HepG2 (cell line): ENCODE data around the gene TRIM8. TPM values are rescaled to one million over a fixed set of nuclear protein-coding genes. Genes with fewer than 3 reads are reported as not detected.

Source experiments
- ATAC-seq: fragments of 200-7000 bp; cut with Tn5 transposase; 3 replicates; pipeline ENCODE4 v1.9.1; 2020; ENCODE audit warnings: mild to moderate bottlenecking, moderate library complexity
- BruUV-seq: library from RNA; stranded (reverse); fragments of 400-500 nt; replicated peaks from 2 replicates; lab custom pipeline; 2021; lab: Mats Ljungman, UMichigan
- CTCF ChIA-PET: fragments of 300-600 bp; formaldehyde crosslinking; extraction: SDS; loops from one replicate; lab custom pipeline; 2021; ENCODE audit warnings: low total read pairs, inconsistent platforms, low intra/inter-chr PET ratio; lab: Yijun Ruan, JAX
- POLR2A ChIA-PET: fragments of 350-600 bp; sonication (Branson Sonifier 250); formaldehyde crosslinking; loops from one replicate; lab custom pipeline; 2020; ENCODE audit warnings: antibody characterized with exemption, inconsistent platforms; lab: Yijun Ruan, JAX
- DNase-seq: peaks from one replicate; pipeline ENCODE4 v3.0.0-alpha.2; 2015; ENCODE audit warnings: low spot score
- FAIRE-seq: peaks from 3 replicates; lab custom pipeline; 2011; peaks lifted over from hg19 to GRCh38; lab: Jason Lieb, UNC
- H2AFZ ChIP-seq: one replicate; pipeline ENCODE4 v1.6.1; 2011; ENCODE audit warnings: low read length, inconsistent platforms
- H3K27ac ChIP-seq: fragments of 300-600 bp; 3 replicates; pipeline ENCODE4 v1.8.0; 2011; ENCODE audit warnings: mixed run types, mild to moderate bottlenecking, mixed read lengths, low read length, inconsistent platforms; ENCODE audit not compliant: insufficient read depth; ENCODE audit errors: extremely low read length
- H3K27me3 ChIP-seq, 2 experiments: fragments of 200-600 bp in 1 of 2; 2 replicates in 1 of 2; 3 replicates in 1 of 2; pipeline versions ENCODE4 v1.6.0 to v1.8.0; 2011; ENCODE audit warnings: low read length in 2 of 2, mild to moderate bottlenecking in 2 of 2, moderate library complexity in 2 of 2, inconsistent platforms in 1 of 2; ENCODE audit not compliant: insufficient read depth in 2 of 2, control insufficient read depth in 1 of 2
- H3K36me3 ChIP-seq, 2 experiments: fragments of 200-600 bp in 1 of 2; replicated peaks in 1 of 2; 2 replicates in 1 of 2; 3 replicates in 1 of 2; pipeline versions ENCODE4 v1.5.1 to v1.8.0; 2011; ENCODE audit warnings: low read length in 2 of 2, inconsistent platforms in 1 of 2; ENCODE audit not compliant: insufficient read depth in 2 of 2, control insufficient read depth in 1 of 2
- H3K4me1 ChIP-seq: 2 replicates; pipeline ENCODE4 v1.5.1; 2012; ENCODE audit warnings: low read length, inconsistent platforms; ENCODE audit not compliant: insufficient read depth
- H3K4me2 ChIP-seq: 2 replicates; pipeline ENCODE4 v1.6.0; 2011; ENCODE audit warnings: low read depth, low read length, inconsistent platforms
- H3K4me3 ChIP-seq, 3 experiments: fragments of 200-600 bp in 1 of 3; sonication (generic), shearing (Covaris generic) in 1 of 3; replicated peaks in 1 of 3; 2 replicates each; pipeline ENCODE4 v1.5.1; 2011 to 2016; ENCODE audit warnings: low read length in 3 of 3, inconsistent platforms in 2 of 3, low read depth in 2 of 3, mild to moderate bottlenecking in 2 of 3, control low read depth in 1 of 3, mixed read lengths in 1 of 3; ENCODE audit not compliant: insufficient read depth in 1 of 3
- H3K79me2 ChIP-seq: one replicate; pipeline ENCODE4 v1.6.1; 2011; ENCODE audit warnings: low read length, inconsistent platforms; ENCODE audit not compliant: insufficient read depth
- H3K9ac ChIP-seq: 2 replicates; pipeline ENCODE4 v1.6.0; 2011; ENCODE audit warnings: mild to moderate bottlenecking, low read depth, low read length, inconsistent platforms; ENCODE audit not compliant: insufficient read depth
- H3K9me3 ChIP-seq: 2 replicates; pipeline ENCODE4 v1.5.1; 2012; ENCODE audit warnings: mild to moderate bottlenecking, low read length
- H4K20me1 ChIP-seq: 2 replicates; pipeline ENCODE4 v1.6.0; 2011; ENCODE audit warnings: inconsistent platforms, mild to moderate bottlenecking, low read length, moderate library complexity; ENCODE audit not compliant: insufficient read depth
- ARHGAP35 ChIP-seq: sonication (generic); formaldehyde crosslinking; IDR thresholded peaks from 2 replicates; pipeline ENCODE4 v1.9.0; 2022; ENCODE audit warnings: mild to moderate bottlenecking, inconsistent platforms, moderate library complexity, missing genetic modification reagents, borderline replicate concordance
- ARID2 ChIP-seq: sonication (generic); formaldehyde crosslinking; IDR thresholded peaks from 2 replicates; pipeline ENCODE4 v1.8.1; 2022; ENCODE audit warnings: mild to moderate bottlenecking, missing genetic modification reagents, borderline replicate concordance
- DNMT3B ChIP-seq: conservative IDR thresholded peaks from 2 replicates; pipeline ENCODE4 v1.6.1; 2016; ENCODE audit warnings: missing biosample characterization, control low read depth
- FOXP4 ChIP-seq: sonication (generic); formaldehyde crosslinking; IDR thresholded peaks from 2 replicates; pipeline ENCODE4 v1.4.0; 2020; ENCODE audit warnings: missing genetic modification reagents
- IKZF5 ChIP-seq: IDR thresholded peaks from 2 replicates; pipeline ENCODE4 v1.6.1; 2018; ENCODE audit warnings: missing genetic modification reagents, mild to moderate bottlenecking, missing compliant biosample characterization
- MED1 ChIP-seq: sonication (generic); formaldehyde crosslinking; IDR thresholded peaks from 2 replicates; pipeline ENCODE4 v1.4.0; 2020; ENCODE audit warnings: missing genetic modification reagents
- PPARG ChIP-seq: conservative IDR thresholded peaks from 2 replicates; pipeline ENCODE4 v1.6.1; 2016; ENCODE audit warnings: missing biosample characterization, missing genetic modification reagents
- SAP130 ChIP-seq: IDR thresholded peaks from 2 replicates; pipeline ENCODE4 v1.6.1; 2016; ENCODE audit warnings: low read depth
- THAP7 ChIP-seq: sonication (generic); formaldehyde crosslinking; IDR thresholded peaks from 2 replicates; pipeline ENCODE4 v1.8.1; 2023; ENCODE audit warnings: mild to moderate bottlenecking, missing genetic modification reagents
- TOPORS ChIP-seq: sonication (generic); formaldehyde crosslinking; IDR thresholded peaks from 2 replicates; pipeline ENCODE4 v1.8.0; 2023; ENCODE audit warnings: mild to moderate bottlenecking, missing genetic modification reagents
- ZKSCAN1 ChIP-seq: fragments of 150-350 bp; IDR thresholded peaks from 2 replicates; pipeline ENCODE4 v1.6.1; 2014; ENCODE audit warnings: low read length
- ZNF160 ChIP-seq: sonication (generic); formaldehyde crosslinking; IDR thresholded peaks from 2 replicates; pipeline ENCODE4 v1.8.0; 2022; ENCODE audit warnings: mild to moderate bottlenecking, inconsistent platforms, missing genetic modification reagents
- ZNF292 ChIP-seq: sonication (generic); formaldehyde crosslinking; IDR thresholded peaks from 2 replicates; pipeline ENCODE4 v1.8.1; 2022; ENCODE audit warnings: mild to moderate bottlenecking, low read depth, missing genetic modification reagents, borderline replicate concordance
- ZNF557 ChIP-seq: sonication (generic); formaldehyde crosslinking; IDR thresholded peaks from 2 replicates; pipeline ENCODE4 v1.4.0; 2020; ENCODE audit warnings: missing genetic modification reagents
- ZNF605 ChIP-seq: sonication (generic); formaldehyde crosslinking; IDR thresholded peaks from 2 replicates; pipeline ENCODE4 v1.8.0; 2022; ENCODE audit warnings: mild to moderate bottlenecking, missing genetic modification reagents
- ZXDC ChIP-seq: sonication (generic); formaldehyde crosslinking; IDR thresholded peaks from 2 replicates; pipeline ENCODE4 v1.5.0; 2020; ENCODE audit warnings: mild to moderate bottlenecking, missing genetic modification reagents
- WGBS: methylation state at CpG from one replicate; pipeline ENCODE4 v1.1.6; 2017; ENCODE audit warnings: low lambda C conversion rate; 5-methylcytosine and 5-hydroxymethylcytosine counted together
- in situ Hi-C: cut with HindIII; loops from 2 replicates; pipeline ENCODE4 v1.10.0; 2017; ENCODE audit warnings: low pct_unique_long_range_greater_than_20kb; ENCODE audit not compliant: extremely low pct_ligation_motif_present
- intact Hi-C: fragments of 100-400 bp; cut with micrococcal nuclease; formaldehyde crosslinking; loops from one replicate; pipeline ENCODE4 v1.10.0; 2022; ENCODE audit not compliant: unreplicated experiment
- polyA plus RNA-seq, 8 experiments: library from polyadenylated mRNA; depleted of rRNA in 3 of 8; stranded (reverse) in 7 of 8; unstranded in 1 of 8; fragments of >200 nt; fragmentation: Illumina TruSeq in 4 of 8; extraction: Trizol in 4 of 8; gene quantifications; 2 replicates each; pipeline versions ENCODE4 v1.2.1 to v1.2.3, GENCODE V29; 2011 to 2016; ENCODE audit warnings: low read depth in 4 of 8, missing spikeins in 1 of 8, mixed read lengths in 1 of 8; ENCODE audit not compliant: insufficient read depth in 1 of 8
- total RNA-seq, 5 experiments: library from RNA; depleted of rRNA; stranded (reverse); fragments of >200 nt; fragmentation: Illumina TruSeq; extraction: Trizol; gene quantifications; 2 replicates each; pipeline ENCODE4 v1.2.3, GENCODE V29; 2016; ENCODE audit warnings: low read depth in 1 of 5

TRIM8 gene
- total and polyA plus RNA-seq, 2 of the 13 experiments (the other 11 are each of a cell fraction or from before 2014, with no cell fraction given) = 38.9 to 66.5 TPM

GRCh38 chr10:102631525-102632393 lies 12.5 kb upstream of the TRIM8 start:
- H3K36me3 ChIP-seq = no peaks in the 10 kb centered on the region; a peak in 2 of 5 replicates
- no TSS peak for BruUV-seq
- in situ Hi-C loops = no loop called here
- TF ChIP-seq THAP7 (CRISPR knock-in tag) = no peak
- no peak for TF ChIP-seq ZNF605 (CRISPR knock-in tag)
- no peak for TF ChIP-seq DNMT3B (CRISPR knock-in tag)
- TF ChIP-seq ZNF292 (CRISPR knock-in tag) = no peak
- no peak for TF ChIP-seq ZXDC (CRISPR knock-in tag)
- TF ChIP-seq MED1 = no peak
- TF ChIP-seq SAP130 (CRISPR knock-in tag) = no peak
- no peak for TF ChIP-seq ZNF557 (CRISPR knock-in tag)
- TF ChIP-seq ZKSCAN1 = no peak
- no peak for TF ChIP-seq ARID2 (CRISPR knock-in tag)
- no peak for TF ChIP-seq ZNF160
- no peak for TF ChIP-seq ARHGAP35
- TF ChIP-seq TOPORS = no peak
- TF ChIP-seq IKZF5 (CRISPR knock-in tag) = no peak
- TF ChIP-seq PPARG (CRISPR knock-in tag) = no peak
- no peak for TF ChIP-seq FOXP4 (CRISPR knock-in tag)

More at GRCh38 chr10:102631525-102632393, 12.5 kb upstream of the TRIM8 start:
- no peak overlapping the region for H3K4me2 ChIP-seq
- POLR2A ChIA-PET = interaction anchor here (1.1 to 7.0 kb wide), 3 partner anchors 9 to 32 kb away, joined by 4 to 121 read pairs (median 72); partner anchors contain the start of gene TRIM8
- CTCF ChIA-PET = no interaction called here
- no peak overlapping the region for H2AFZ ChIP-seq
- H3K27me3 ChIP-seq = no peaks in the 10 kb centered on the region
- intact Hi-C loops = no loop called here
- WGBS = 95% methylated on average over 10 of the region's 10 CpGs
- FAIRE-seq (no peak), DNase-seq (no peak), ATAC-seq (no peak)
- H3K9ac ChIP-seq = no peak overlapping the region
- H3K27ac ChIP-seq = no peak overlapping the region
- no peaks in the 10 kb centered on the region for H3K79me2 ChIP-seq
- H4K20me1 ChIP-seq = no peaks in the 10 kb centered on the region
- H3K9me3 ChIP-seq = no peaks in the 10 kb centered on the region
- peaks cover 75% of the 10 kb centered on the region for H3K4me1 ChIP-seq
- H3K4me3 ChIP-seq = no peak overlapping the region
